ENCODE results near the gene ZFYVE21. TPM values are rescaled to one million over a fixed set of nuclear protein-coding genes. Genes with fewer than 3 reads are reported as not detected.

ZFYVE21 gene
- total RNA-seq, 1 experiment from 2014 or later: 31.3 TPM

DNA sequence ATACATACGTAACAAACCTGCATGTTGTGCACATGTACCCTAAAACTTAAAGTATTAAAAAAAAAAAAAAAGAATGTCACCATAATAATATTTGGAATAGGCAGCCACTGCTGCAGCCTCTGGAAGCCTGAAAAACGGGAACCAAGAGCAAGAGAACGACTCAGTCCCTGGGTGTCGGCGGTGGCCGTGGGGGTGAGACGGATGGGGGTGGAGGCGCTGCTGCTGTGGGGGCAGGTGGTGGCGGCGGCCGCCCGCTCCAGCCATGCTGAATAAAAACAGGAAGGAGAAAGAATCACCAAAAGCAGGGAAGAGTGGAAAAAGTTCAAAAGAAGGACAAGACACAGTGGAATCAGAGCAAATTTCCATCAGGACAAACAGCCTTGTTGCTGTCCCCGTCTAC, 46.9 kb downstream of the ZFYVE21 start:
- intact Hi-C loops (cut with micrococcal nuclease): no loop called here
- ChIA-PET RAD21 (ENCODE audit: low non-redundant PET in 1 of 2, low total read pairs in 2 of 2, uncharacterized antibody in 2 of 2, unreplicated experiment in 2 of 2) (no interaction called here), POLR2A (no interaction called here), CTCF (no interaction called here)
- no peak overlapping the region for H3K9ac ChIP-seq (ENCODE audit: low read length)
- no peak overlapping the region for H3K4me3 ChIP-seq (replicated peaks in 1 of 2; ENCODE audit: low read depth in 1 of 2, low read length in 2 of 2)
- no peak overlapping the region for H3K27ac ChIP-seq (ENCODE audit: low read depth, low read length)
- no peaks in the 10 kb centered on the region for H4K20me1 ChIP-seq (ENCODE audit: insufficient read depth)
- H2AFZ ChIP-seq (ENCODE audit: low read depth, low read length, poor library complexity, severe bottlenecking): no peak overlapping the region
- H3K36me3 ChIP-seq (ENCODE audit: control insufficient read depth in 1 of 2, insufficient read depth in 2 of 2, low read length in 2 of 2): no peaks in the 10 kb centered on the region
- TF ChIP-seq, protein P1, sequence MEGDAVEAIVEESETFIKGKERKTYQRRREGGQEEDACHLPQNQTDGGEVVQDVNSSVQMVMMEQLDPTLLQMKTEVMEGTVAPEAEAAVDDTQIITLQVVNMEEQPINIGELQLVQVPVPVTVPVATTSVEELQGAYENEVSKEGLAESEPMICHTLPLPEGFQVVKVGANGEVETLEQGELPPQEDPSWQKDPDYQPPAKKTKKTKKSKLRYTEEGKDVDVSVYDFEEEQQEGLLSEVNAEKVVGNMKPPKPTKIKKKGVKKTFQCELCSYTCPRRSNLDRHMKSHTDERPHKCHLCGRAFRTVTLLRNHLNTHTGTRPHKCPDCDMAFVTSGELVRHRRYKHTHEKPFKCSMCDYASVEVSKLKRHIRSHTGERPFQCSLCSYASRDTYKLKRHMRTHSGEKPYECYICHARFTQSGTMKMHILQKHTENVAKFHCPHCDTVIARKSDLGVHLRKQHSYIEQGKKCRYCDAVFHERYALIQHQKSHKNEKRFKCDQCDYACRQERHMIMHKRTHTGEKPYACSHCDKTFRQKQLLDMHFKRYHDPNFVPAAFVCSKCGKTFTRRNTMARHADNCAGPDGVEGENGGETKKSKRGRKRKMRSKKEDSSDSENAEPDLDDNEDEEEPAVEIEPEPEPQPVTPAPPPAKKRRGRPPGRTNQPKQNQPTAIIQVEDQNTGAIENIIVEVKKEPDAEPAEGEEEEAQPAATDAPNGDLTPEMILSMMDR (IDR thresholded peaks at IDR 0.05 in 2 of 3, conservative IDR thresholded peaks at IDR 0.05 in 1 of 3; ENCODE audit: borderline replicate concordance in 1 of 3, insufficient read depth in 1 of 3, low read depth in 2 of 3, low read length in 2 of 3): no peak
- TF ChIP-seq RAD21 (IDR thresholded peaks at IDR 0.05; ENCODE audit: low read depth) (no peak), ELF1 (IDR thresholded peaks at IDR 0.05; ENCODE audit: borderline replicate concordance, low read depth) (no peak), CBX3 (IDR thresholded peaks at IDR 0.05; ENCODE audit: low read depth) (no peak), POLR2AphosphoS5 (IDR thresholded peaks at IDR 0.05; ENCODE audit: low read depth, low read length) (no peak), YY1 (IDR thresholded peaks at IDR 0.05; ENCODE audit: extremely low read depth, insufficient replicate concordance, low read depth, low read length) (no peak), JUND (IDR thresholded peaks at IDR 0.05) (no peak), EZH2phosphoT487 (IDR thresholded peaks at IDR 0.05; ENCODE audit: borderline replicate concordance) (no peak), EZH2 (IDR thresholded peaks at IDR 0.05) (no peak), ATF3 (IDR thresholded peaks at IDR 0.05) (no peak), SIN3A (IDR thresholded peaks at IDR 0.05; ENCODE audit: low read depth) (no peak), SP1 (IDR thresholded peaks at IDR 0.05; ENCODE audit: low read depth) (no peak), CEBPB (IDR thresholded peaks at IDR 0.05; ENCODE audit: low read depth) (no peak), MAX (IDR thresholded peaks at IDR 0.05) (no peak)
- TF ChIP-seq, protein P2, sequence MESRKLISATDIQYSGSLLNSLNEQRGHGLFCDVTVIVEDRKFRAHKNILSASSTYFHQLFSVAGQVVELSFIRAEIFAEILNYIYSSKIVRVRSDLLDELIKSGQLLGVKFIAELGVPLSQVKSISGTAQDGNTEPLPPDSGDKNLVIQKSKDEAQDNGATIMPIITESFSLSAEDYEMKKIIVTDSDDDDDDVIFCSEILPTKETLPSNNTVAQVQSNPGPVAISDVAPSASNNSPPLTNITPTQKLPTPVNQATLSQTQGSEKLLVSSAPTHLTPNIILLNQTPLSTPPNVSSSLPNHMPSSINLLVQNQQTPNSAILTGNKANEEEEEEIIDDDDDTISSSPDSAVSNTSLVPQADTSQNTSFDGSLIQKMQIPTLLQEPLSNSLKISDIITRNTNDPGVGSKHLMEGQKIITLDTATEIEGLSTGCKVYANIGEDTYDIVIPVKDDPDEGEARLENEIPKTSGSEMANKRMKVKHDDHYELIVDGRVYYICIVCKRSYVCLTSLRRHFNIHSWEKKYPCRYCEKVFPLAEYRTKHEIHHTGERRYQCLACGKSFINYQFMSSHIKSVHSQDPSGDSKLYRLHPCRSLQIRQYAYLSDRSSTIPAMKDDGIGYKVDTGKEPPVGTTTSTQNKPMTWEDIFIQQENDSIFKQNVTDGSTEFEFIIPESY (IDR thresholded peaks at IDR 0.05; ENCODE audit: extremely low read depth, insufficient replicate concordance, low read length): no peak
- BruUV-seq (replicated peaks): no TSS peak
- no peaks in the 10 kb centered on the region for H3K9me3 ChIP-seq (ENCODE audit: control insufficient read depth in 1 of 2, insufficient read depth in 1 of 2, low read depth in 1 of 2, low read length in 2 of 2)
- H3K79me2 ChIP-seq (ENCODE audit: insufficient read depth, low read length): no peaks in the 10 kb centered on the region
- H3K9me2 ChIP-seq (ENCODE audit: insufficient read depth): no peaks in the 10 kb centered on the region
- ATAC-seq (no peak), DNase-seq (ENCODE audit: low read depth, low spot score) (no peak)
- H3K4me1 ChIP-seq (ENCODE audit: control insufficient read depth in 1 of 2, insufficient read depth in 2 of 2, low read length in 2 of 2): no peaks in the 10 kb centered on the region
- H3K27me3 ChIP-seq (ENCODE audit: insufficient read depth, low read length): no peaks in the 10 kb centered on the region
- H3K4me2 ChIP-seq (ENCODE audit: low read length): no peak overlapping the region
